ENCODE measurements around the gene RIMS1. TPM values are rescaled to one million over a fixed set of nuclear protein-coding genes. Genes with fewer than 3 reads are reported as not detected.

The RIMS1 gene
- total and polyA plus RNA-seq, 9 donors: 0.40 to 5.7 (median 0.71) TPM

GRCh38 chr6:72363844-72364740, 477.7 kb downstream of the RIMS1 start:
- no peaks in the 10 kb centered on the region for H3K4me1 ChIP-seq (ENCODE audit: control insufficient read depth, insufficient read depth, low read length)
- peak; percentile 27 for DNase-seq
- H3K36me3 ChIP-seq (ENCODE audit: control insufficient read depth, insufficient read depth, low read length): no peaks in the 10 kb centered on the region
- no peaks in the 10 kb centered on the region for H3K27me3 ChIP-seq (ENCODE audit: control insufficient read depth, insufficient read depth, low read length)
- H3K4me3 ChIP-seq (ENCODE audit: low read length): no peak overlapping the region
- 94% methylated on average over 3 of the region's 7 CpGs for WGBS (ENCODE audit: insufficient coverage)
- H3K9me3 ChIP-seq (replicated peaks; ENCODE audit: control insufficient read depth, low read depth, low read length): no peaks in the 10 kb centered on the region
- no peak overlapping the region for H3K27ac ChIP-seq (ENCODE audit: low read length)

- WGBS (ENCODE audit: insufficient coverage): no CpG with 5 or more reads among the region's 4 CpGs
- no peaks in the 10 kb centered on the region for H3K27me3 ChIP-seq (ENCODE audit: control insufficient read depth, insufficient read depth, low read length)
- H3K9me3 ChIP-seq (replicated peaks; ENCODE audit: control insufficient read depth, low read depth, low read length): no peaks in the 10 kb centered on the region
- no peaks in the 10 kb centered on the region for H3K4me1 ChIP-seq (ENCODE audit: control insufficient read depth, insufficient read depth, low read length)
- no peak overlapping the region for H3K27ac ChIP-seq (ENCODE audit: low read length)
- H3K36me3 ChIP-seq (ENCODE audit: control insufficient read depth, insufficient read depth, low read length): no peaks in the 10 kb centered on the region
- no peak for DNase-seq
- no peak overlapping the region for H3K4me3 ChIP-seq (ENCODE audit: low read length)
These were observed 479.4 kb downstream of the RIMS1 start for GRCh38 chr6:72365773-72366172.

DNA sequence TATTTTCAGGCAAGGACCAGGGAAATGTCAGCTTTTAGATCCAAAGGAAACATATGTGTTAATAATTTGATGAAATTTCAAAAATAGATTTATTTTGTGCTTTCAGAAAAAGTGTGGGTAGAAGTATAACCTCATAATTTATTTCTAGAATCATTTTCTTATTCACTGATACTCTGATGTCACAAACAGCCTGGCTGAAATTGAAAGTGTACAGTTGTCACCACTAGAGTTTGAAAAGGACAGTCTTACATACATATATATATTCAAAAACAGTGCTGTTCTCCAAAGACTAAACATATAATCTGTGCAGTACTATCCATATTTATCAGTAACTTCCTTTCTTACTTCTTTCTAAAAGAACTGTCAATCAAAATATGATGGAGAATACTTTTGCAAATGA, 481.1 kb downstream of the RIMS1 start:
- Histone ChIP-seq H3K4me1 (ENCODE audit: control insufficient read depth, insufficient read depth, low read length) (no peaks in the 10 kb centered on the region), H3K27me3 (ENCODE audit: control insufficient read depth, insufficient read depth, low read length) (no peaks in the 10 kb centered on the region), H3K4me3 (ENCODE audit: low read length) (no peak overlapping the region), H3K9me3 (replicated peaks; ENCODE audit: control insufficient read depth, low read depth, low read length) (no peaks in the 10 kb centered on the region), H3K27ac (ENCODE audit: low read length) (no peak overlapping the region), H3K36me3 (ENCODE audit: control insufficient read depth, insufficient read depth, low read length) (no peaks in the 10 kb centered on the region)
- no peak for DNase-seq

- no peak overlapping the region for H3K27ac ChIP-seq (ENCODE audit: low read length)
- no peak overlapping the region for H3K4me3 ChIP-seq (ENCODE audit: low read length)
- H3K36me3 ChIP-seq (ENCODE audit: control insufficient read depth, insufficient read depth, low read length): no peaks in the 10 kb centered on the region
- H3K9me3 ChIP-seq (replicated peaks; ENCODE audit: control insufficient read depth, low read depth, low read length): no peaks in the 10 kb centered on the region
- no peaks in the 10 kb centered on the region for H3K4me1 ChIP-seq (ENCODE audit: control insufficient read depth, insufficient read depth, low read length)
- no peak for DNase-seq
- H3K27me3 ChIP-seq (ENCODE audit: control insufficient read depth, insufficient read depth, low read length): no peaks in the 10 kb centered on the region
- WGBS (ENCODE audit: insufficient coverage): 33% methylated on average over 1 of the region's 3 CpGs
These were observed 485.1 kb downstream of the RIMS1 start for GRCh38 chr6:72371473-72371872.

DNA sequence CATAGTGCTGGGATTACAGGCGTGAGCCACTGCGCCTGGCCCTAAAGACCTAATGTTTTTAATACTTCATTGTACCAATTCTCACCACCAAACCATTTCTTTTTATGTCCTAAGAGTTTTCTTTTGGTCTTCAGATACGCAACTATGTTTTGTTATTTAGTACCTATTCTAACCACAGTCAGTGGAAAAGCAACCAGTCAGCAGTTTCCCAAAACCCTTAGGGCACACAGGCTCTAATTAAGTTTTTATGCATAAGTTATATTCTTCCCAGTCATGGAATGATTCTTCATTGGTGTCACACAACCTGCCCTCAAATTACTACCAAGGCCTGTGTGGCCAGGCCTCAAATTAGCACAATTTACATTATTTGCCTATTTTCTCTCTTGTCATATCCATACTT, 487.8 kb downstream of the RIMS1 start:
- no peak overlapping the region for H3K4me3 ChIP-seq (ENCODE audit: low read length)
- H3K4me1 ChIP-seq (ENCODE audit: control insufficient read depth, insufficient read depth, low read length): no peaks in the 10 kb centered on the region
- H3K9me3 ChIP-seq (replicated peaks; ENCODE audit: control insufficient read depth, low read depth, low read length): no peaks in the 10 kb centered on the region
- no peaks in the 10 kb centered on the region for H3K27me3 ChIP-seq (ENCODE audit: control insufficient read depth, insufficient read depth, low read length)
- 100% methylated on average over 2 of the region's 3 CpGs for WGBS (ENCODE audit: insufficient coverage)
- DNase-seq: no peak
- H3K36me3 ChIP-seq (ENCODE audit: control insufficient read depth, insufficient read depth, low read length): no peaks in the 10 kb centered on the region
- no peak overlapping the region for H3K27ac ChIP-seq (ENCODE audit: low read length)

GRCh38 chr6:72374857-72375256, 488.5 kb downstream of the RIMS1 start:
- H3K4me1 ChIP-seq (ENCODE audit: control insufficient read depth, insufficient read depth, low read length): no peaks in the 10 kb centered on the region
- H3K27me3 ChIP-seq (ENCODE audit: control insufficient read depth, insufficient read depth, low read length): no peaks in the 10 kb centered on the region
- no peaks in the 10 kb centered on the region for H3K9me3 ChIP-seq (replicated peaks; ENCODE audit: control insufficient read depth, low read depth, low read length)
- H3K4me3 ChIP-seq (ENCODE audit: low read length): no peak overlapping the region
- 69% methylated on average over 3 of the region's 4 CpGs for WGBS (ENCODE audit: insufficient coverage)
- DNase-seq: no peak
- no peak overlapping the region for H3K27ac ChIP-seq (ENCODE audit: low read length)
- no peaks in the 10 kb centered on the region for H3K36me3 ChIP-seq (ENCODE audit: control insufficient read depth, insufficient read depth, low read length)

DNA sequence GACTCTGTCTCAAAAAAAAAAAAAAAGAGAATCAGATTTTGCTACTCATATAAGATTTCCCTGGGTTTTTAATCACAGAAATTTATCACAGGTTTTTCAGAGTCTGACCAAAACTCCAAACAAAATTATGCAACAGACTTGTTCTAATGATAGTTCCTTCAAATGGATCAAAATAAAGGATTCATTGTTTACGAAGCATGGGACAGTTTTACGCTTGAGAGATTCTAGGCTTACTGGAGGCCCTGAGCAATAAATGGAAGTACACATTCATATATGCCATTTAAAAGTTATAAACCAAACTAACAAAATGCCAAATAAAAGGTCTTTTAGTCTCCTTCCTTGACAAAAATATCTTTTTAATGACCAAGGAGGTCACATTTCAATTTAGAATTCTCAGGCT, 490.4 kb downstream of the RIMS1 start:
- no peak for DNase-seq
- Histone ChIP-seq H3K4me1 (ENCODE audit: control insufficient read depth, insufficient read depth, low read length) (no peaks in the 10 kb centered on the region), H3K27me3 (ENCODE audit: control insufficient read depth, insufficient read depth, low read length) (no peaks in the 10 kb centered on the region), H3K36me3 (ENCODE audit: control insufficient read depth, insufficient read depth, low read length) (no peaks in the 10 kb centered on the region), H3K4me3 (ENCODE audit: low read length) (no peak overlapping the region), H3K27ac (ENCODE audit: low read length) (no peak overlapping the region), H3K9me3 (replicated peaks; ENCODE audit: control insufficient read depth, low read depth, low read length) (no peaks in the 10 kb centered on the region)
- WGBS (ENCODE audit: insufficient coverage): no CpG with 5 or more reads among the region's 2 CpGs

DNA sequence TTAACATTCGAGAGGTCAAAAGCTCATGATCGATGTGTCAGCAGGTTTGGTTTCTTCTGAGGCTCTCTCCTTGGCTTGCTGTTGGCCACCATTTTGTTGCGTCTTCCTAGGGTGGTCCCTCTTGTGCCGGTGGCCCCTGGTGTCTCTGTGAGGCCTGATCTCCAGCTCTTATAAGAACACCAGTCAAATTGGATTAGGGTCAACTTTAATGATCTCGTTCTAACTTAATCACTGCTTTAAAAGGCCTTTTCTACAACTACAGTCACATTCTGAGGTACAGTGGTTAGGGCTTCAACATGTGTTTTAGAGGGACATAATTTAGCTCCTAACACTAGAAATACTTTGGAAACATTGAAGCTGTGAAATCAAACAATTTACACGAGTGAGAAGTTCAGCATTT, 494.7 kb downstream of the RIMS1 start:
- 72% methylated on average over 4 of the region's 6 CpGs for WGBS (ENCODE audit: insufficient coverage)
- Histone ChIP-seq H3K9me3 (replicated peaks; ENCODE audit: control insufficient read depth, low read depth, low read length) (no peaks in the 10 kb centered on the region), H3K27ac (ENCODE audit: low read length) (no peak overlapping the region), H3K4me1 (ENCODE audit: control insufficient read depth, insufficient read depth, low read length) (no peaks in the 10 kb centered on the region), H3K4me3 (ENCODE audit: low read length) (no peak overlapping the region), H3K36me3 (ENCODE audit: control insufficient read depth, insufficient read depth, low read length) (no peaks in the 10 kb centered on the region), H3K27me3 (ENCODE audit: control insufficient read depth, insufficient read depth, low read length) (no peaks in the 10 kb centered on the region)
- DNase-seq: no peak

DNA sequence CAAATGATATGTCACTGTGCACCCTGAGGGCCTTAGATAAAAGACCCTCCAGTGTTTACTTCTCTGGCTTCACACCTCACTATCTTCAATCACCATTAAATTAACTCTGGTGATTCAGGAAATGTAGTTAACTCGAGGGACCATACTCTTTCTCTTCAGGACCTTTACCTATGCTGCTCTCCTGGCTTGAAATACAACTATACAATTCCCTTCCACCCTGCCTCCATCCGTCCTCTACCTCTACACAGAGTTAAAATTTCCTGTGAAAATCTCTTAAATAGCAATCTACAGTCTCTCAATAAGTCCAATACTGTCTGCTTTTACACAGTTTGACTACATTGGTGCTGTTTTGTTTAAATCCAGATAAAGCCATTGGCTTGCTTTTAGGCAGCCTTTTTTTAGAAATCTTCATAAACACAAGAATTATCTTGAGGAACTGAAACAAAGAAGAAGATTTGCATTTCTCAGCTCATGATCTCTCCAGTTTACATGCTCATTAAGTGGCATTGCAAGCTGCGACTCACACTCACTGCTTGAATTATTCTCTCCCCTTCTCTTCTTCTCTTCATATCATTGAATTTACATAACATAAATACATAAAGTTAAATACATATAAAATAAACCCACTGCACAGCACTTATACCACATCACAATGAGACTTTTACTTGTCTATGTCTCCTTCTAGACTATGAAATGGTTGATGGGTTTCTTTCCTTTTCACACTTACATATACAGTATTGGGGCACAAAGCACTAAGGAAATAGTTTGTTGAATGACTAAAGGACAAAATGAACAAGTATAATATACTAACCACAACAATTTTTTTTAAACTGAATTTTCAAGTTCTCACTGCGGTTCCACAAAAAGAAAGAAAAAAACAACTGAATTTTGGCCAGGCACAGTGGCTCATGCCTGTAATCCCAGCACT, 496.5 kb downstream of the RIMS1 start:
- no peaks in the 10 kb centered on the region for H3K36me3 ChIP-seq (ENCODE audit: control insufficient read depth, insufficient read depth, low read length)
- no peaks in the 10 kb centered on the region for H3K4me1 ChIP-seq (ENCODE audit: control insufficient read depth, insufficient read depth, low read length)
- H3K27ac ChIP-seq (ENCODE audit: low read length): no peak overlapping the region
- no peak for DNase-seq
- no peaks in the 10 kb centered on the region for H3K27me3 ChIP-seq (ENCODE audit: control insufficient read depth, insufficient read depth, low read length)
- no peaks in the 10 kb centered on the region for H3K9me3 ChIP-seq (replicated peaks; ENCODE audit: control insufficient read depth, low read depth, low read length)
- H3K4me3 ChIP-seq (ENCODE audit: low read length): no peak overlapping the region
- 14% methylated on average over 1 of the region's 4 CpGs for WGBS (ENCODE audit: insufficient coverage)

DNA sequence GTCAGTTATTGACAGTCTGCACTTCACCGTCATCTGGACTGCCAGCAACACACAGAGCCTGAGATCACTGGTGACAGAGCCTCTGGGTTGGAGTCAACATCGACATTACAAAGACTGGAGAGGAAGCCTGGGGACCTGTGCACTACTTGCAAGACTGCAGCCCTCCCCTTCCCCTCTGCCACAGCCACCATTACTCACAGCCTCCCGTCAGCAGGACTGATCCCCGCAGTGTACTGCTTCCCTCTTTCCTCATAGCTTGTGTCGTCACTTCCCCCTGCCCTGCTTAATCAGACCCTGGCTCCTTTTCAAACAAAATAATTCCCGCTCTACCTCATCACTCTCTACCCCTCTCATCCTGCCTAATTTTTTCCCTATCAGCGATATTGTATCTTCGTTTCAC, 500.0 kb downstream of the RIMS1 start:
- Histone ChIP-seq H3K27me3 (ENCODE audit: control insufficient read depth, insufficient read depth, low read length) (no peaks in the 10 kb centered on the region), H3K4me1 (ENCODE audit: control insufficient read depth, insufficient read depth, low read length) (no peaks in the 10 kb centered on the region), H3K36me3 (ENCODE audit: control insufficient read depth, insufficient read depth, low read length) (no peaks in the 10 kb centered on the region), H3K9me3 (replicated peaks; ENCODE audit: control insufficient read depth, low read depth, low read length) (no peaks in the 10 kb centered on the region), H3K4me3 (ENCODE audit: low read length) (no peak overlapping the region), H3K27ac (ENCODE audit: low read length) (no peak overlapping the region)
- 81% methylated on average over 6 of the region's 8 CpGs for WGBS (ENCODE audit: insufficient coverage)
- no peak for DNase-seq

Measured in muscle of leg (tissue), 11 donors.